ENCODE data around the gene PNCK. TPM values are rescaled to one million over a fixed set of nuclear protein-coding genes. Genes with fewer than 3 reads are reported as not detected.

Gene PNCK
- total and polyA plus RNA-seq, 8 donors = 0.28 to 0.99 (median 0.49) TPM; not detected in 3

DNA sequence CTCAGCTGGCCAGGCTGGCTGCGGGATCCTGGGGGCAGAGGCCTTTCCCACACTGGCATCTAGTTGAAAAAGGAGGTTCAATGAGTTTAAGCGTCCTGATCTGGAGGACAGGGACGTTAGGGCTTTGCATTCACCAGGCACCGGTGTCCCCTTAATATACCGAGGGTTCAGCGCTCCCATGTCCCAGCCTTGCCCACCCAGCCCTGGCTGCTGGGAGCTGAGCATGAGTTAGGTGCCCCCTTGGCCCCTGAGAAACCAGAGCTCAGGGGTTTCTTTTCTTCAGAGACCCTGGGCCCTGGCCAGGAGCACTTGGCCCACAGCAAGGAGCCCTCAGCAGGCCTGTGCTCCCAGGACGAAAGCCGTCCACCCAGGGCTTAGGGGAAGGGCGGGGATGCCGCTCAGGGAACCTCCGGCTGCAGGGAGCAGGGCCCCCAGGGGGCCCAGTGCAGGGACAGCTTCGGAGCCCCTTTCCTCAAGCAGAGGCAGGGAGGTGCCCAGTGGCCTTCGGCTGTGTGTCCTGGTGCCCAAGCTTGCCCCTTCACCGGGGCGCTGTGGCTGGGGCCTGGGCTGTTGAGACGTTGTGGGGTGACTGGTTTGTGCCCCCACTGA is 47.5 kb downstream of the PNCK start:
- WGBS, 2 donors = 84 to 89% methylated on average over 16 of the region's 16 CpGs
- H3K27ac ChIP-seq = no peak overlapping the region
- ATAC-seq (no peak), DNase-seq (peak in 1 of 6 donors; percentile 51), FAIRE-seq (no peak)
- intact Hi-C loops (cut with DNase I) = no loop called here
- TF ChIP-seq, protein P1, sequence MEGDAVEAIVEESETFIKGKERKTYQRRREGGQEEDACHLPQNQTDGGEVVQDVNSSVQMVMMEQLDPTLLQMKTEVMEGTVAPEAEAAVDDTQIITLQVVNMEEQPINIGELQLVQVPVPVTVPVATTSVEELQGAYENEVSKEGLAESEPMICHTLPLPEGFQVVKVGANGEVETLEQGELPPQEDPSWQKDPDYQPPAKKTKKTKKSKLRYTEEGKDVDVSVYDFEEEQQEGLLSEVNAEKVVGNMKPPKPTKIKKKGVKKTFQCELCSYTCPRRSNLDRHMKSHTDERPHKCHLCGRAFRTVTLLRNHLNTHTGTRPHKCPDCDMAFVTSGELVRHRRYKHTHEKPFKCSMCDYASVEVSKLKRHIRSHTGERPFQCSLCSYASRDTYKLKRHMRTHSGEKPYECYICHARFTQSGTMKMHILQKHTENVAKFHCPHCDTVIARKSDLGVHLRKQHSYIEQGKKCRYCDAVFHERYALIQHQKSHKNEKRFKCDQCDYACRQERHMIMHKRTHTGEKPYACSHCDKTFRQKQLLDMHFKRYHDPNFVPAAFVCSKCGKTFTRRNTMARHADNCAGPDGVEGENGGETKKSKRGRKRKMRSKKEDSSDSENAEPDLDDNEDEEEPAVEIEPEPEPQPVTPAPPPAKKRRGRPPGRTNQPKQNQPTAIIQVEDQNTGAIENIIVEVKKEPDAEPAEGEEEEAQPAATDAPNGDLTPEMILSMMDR (IDR thresholded peaks at IDR 0.05) = no peak
- H3K9me3 ChIP-seq = no peaks in the 10 kb centered on the region
- peaks cover 0 to 3% (median 0%) of the 10 kb centered on the region in 4 donors for H3K27me3 ChIP-seq
- no peak overlapping the region for H3K4me3 ChIP-seq
- H3K36me3 ChIP-seq = no peaks in the 10 kb centered on the region
- no peaks in the 10 kb centered on the region for H3K4me1 ChIP-seq

DNA sequence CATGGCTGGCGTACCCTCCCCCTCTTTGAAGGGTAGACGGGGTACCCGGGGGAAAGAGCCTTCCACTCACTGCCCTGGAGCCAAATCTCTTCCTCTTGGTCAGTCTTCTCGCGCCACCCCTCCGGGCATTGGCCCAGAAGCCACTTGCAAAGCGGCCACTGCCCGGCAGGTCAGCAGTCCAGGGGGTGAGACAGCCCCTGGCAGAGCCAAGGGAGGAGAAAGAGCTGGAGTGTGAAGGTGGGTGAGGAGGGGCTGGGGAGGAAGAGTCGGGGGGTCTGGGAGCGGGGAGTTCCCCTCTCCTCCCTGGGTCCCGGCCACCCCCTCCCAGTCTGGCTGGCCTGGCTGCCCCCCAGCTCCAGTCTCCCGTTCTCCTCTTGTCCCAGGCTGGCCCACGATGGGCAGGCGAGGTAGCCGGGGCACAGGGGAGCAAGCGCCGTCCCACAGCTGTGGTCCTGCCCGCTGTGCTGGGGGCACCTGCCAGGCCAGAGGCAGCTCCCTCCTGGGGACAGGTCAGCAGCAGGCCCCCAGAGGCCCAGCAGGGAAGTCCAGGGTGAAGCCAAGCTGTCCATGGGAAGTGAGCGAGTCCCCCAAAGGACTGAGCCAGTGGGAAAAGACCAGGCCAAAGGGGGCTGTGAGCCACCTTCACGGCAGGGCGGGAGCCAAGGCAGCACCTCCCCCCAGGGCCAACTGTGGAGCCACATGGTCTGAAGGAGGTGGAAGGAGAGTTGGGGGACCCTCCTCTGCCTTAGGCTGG is 48.2 kb downstream of the PNCK start:
- no peaks in the 10 kb centered on the region for H3K4me1 ChIP-seq
- no peaks in the 10 kb centered on the region for H3K9me3 ChIP-seq
- peaks cover 0 to 3% (median 0%) of the 10 kb centered on the region in 4 donors for H3K27me3 ChIP-seq
- no peaks in the 10 kb centered on the region for H3K36me3 ChIP-seq
- intact Hi-C loops (cut with DNase I) = no loop called here
- WGBS, 2 donors = 81 to 87% methylated on average over 16 to 21 of the region's 21 CpGs
- no peak overlapping the region for H3K27ac ChIP-seq
- FAIRE-seq = no peak
- peak in 2 of 6 donors; percentile 56 to 65 for DNase-seq
- H3K4me3 ChIP-seq = no peak overlapping the region
- no peak for ATAC-seq
- TF ChIP-seq, protein P1 (IDR thresholded peaks at IDR 0.05) = no peak

DNA sequence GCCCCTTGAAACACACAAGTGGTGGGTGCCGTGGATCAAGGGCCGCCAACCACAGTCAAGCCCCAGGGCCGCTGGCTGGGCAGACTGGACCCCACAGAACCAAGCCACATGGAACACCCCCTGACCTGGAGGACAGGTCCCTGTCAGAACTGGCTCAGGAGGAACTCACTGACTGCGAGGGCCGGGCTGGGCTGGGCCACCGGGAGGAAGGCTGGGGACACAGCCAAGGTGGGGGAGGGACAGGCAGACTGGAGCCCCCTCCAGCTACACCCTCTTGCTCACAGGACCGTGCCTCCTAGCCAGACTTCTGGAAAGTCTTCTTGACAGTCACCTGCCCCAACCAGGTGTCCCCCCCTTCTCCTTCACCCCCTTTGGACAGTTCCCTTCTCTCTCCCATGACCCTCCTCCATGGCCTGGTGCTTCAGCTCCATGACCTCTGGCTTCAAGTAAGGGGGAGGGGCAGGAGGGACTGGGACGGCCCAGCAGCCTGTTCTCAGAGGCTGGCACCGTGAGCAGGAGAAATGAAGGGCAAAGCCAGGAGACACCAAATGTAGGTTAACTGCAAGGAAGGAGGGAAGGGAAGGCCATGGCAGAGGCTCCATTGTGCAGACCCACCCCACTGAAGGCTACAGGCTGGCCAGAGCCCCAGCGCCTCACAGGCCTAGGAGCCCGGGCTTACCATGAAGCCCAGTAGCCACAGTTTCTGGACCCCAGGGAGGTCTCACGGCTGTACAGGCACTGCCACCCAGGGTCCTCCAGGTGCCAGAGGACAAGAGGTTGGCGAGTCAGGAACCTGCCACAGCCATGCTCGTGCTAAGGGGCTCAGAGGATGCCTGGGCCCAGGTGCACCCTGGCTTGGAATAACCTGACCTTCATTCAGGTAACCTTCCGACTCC is 49.2 kb downstream of the PNCK start:
- FAIRE-seq = no peak
- TF ChIP-seq, protein P1 (IDR thresholded peaks at IDR 0.05) = no peak
- WGBS, 2 donors = 73 to 78% methylated on average over 15 of the region's 15 CpGs
- Histone ChIP-seq H3K27me3 (peaks cover 0 to 3% (median 0%) of the 10 kb centered on the region in 4 donors), H3K36me3 (no peaks in the 10 kb centered on the region), H3K4me3 (no peak overlapping the region), H3K4me1 (no peaks in the 10 kb centered on the region), H3K9me3 (no peaks in the 10 kb centered on the region), H3K27ac (no peak overlapping the region)
- intact Hi-C loops (cut with DNase I) = no loop called here
- no peak for ATAC-seq
- peak in 2 of 6 donors; percentile 39 to 43 for DNase-seq

DNA sequence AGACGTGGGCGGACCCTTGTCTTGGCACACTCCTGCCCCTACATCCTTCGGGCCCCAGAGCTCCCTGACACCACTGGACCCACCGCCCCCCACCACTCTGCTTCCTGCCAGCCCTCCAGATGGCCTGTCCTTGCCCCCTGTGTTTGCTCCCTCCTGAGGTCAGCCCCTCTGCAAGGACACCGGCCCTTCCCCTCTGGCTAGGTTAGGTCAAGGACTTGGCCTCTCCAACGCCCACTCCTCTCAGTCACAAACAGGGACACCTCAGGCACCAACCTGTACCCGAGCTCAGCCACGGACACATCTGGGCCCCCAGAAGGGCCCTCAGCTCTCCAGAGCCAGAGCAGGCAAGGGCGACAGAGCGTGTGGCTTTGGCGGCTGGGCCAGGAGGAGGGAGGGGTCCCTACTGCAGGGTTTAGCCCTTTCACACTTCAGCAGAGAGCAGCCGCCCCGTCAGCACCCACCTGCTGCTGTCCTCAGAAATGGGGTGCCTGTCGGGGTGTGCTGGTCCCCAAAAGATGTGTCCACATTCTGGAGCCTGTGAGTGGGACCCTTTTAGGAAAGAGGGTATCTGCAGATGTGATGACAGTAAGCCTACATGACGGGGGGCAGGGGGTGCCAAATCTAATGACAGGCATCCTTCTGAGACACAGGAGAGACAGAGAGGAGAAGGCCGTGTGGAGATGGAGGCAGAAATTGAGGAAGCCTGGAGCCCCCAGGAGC is 50.1 kb downstream of the PNCK start:
- H3K27ac ChIP-seq = no peak overlapping the region

More for the DNA sequence above, 50.1 kb downstream of the PNCK start:
- no peaks in the 10 kb centered on the region for H3K36me3 ChIP-seq
- peaks cover 0 to 7% (median 0%) of the 10 kb centered on the region in 4 donors for H3K27me3 ChIP-seq
- 51 to 66% methylated on average over 16 of the region's 16 CpGs for WGBS, 2 donors
- H3K4me1 ChIP-seq = no peaks in the 10 kb centered on the region
- TF ChIP-seq, protein P1 (IDR thresholded peaks at IDR 0.05) = no peak
- no peak for ATAC-seq
- DNase-seq = no peak
- no peak for FAIRE-seq
- intact Hi-C loops (cut with DNase I) = no loop called here
- H3K4me3 ChIP-seq = no peak overlapping the region
- no peaks in the 10 kb centered on the region for H3K9me3 ChIP-seq

Measured in pancreas (tissue), 10 donors.